ENCODE data around the gene TXLNB. TPM values are rescaled to one million over a fixed set of nuclear protein-coding genes. Genes with fewer than 3 reads are reported as not detected.

The TXLNB gene
- total RNA-seq, 1 experiment from 2014 or later: not detected

DNA sequence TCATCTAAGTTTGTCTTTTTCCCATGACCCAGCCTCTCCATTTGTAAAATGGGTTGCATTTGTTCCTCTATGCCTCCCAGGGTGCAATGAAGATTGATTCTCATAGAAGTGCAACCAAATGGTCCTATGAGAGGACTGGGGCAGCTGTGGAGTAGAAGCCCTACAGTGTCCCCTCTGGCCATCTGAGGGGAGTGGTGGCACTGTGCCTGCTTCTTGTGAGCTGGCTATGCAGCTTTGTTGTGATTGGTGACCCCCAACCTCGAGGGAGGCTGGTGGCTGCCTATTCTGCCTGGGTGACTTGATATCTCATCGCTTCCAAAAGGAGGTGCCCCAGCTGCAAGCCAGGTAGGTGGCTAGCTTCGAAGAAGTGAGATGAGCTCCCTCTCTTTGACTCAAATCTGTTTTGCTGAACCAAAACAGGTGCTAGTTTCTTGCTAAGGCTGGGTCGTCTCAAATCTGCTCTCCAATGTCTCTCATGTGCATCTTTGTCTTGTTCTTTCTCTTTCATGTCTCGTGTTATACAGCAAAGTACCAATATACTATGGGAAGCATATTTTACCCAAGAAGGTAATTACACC, 33.9 kb downstream of the TXLNB start:
- BruUV-seq (replicated peaks): no TSS peak
- POLR2A ChIA-PET: no interaction called here
- TF ChIP-seq REST (IDR thresholded peaks at IDR 0.05; ENCODE audit: insufficient read depth in 1 of 2, low read depth in 2 of 2, low read length in 1 of 2) (no peak), SIN3A (IDR thresholded peaks at IDR 0.05; ENCODE audit: borderline replicate concordance, insufficient read depth, low read depth, low read length) (no peak), POLR2AphosphoS5 (IDR thresholded peaks at IDR 0.05; ENCODE audit: low read depth, low read length) (no peak), TCF7L2 (IDR thresholded peaks at IDR 0.05; ENCODE audit: low read depth, low read length) (no peak)
- TF ChIP-seq, protein P1, sequence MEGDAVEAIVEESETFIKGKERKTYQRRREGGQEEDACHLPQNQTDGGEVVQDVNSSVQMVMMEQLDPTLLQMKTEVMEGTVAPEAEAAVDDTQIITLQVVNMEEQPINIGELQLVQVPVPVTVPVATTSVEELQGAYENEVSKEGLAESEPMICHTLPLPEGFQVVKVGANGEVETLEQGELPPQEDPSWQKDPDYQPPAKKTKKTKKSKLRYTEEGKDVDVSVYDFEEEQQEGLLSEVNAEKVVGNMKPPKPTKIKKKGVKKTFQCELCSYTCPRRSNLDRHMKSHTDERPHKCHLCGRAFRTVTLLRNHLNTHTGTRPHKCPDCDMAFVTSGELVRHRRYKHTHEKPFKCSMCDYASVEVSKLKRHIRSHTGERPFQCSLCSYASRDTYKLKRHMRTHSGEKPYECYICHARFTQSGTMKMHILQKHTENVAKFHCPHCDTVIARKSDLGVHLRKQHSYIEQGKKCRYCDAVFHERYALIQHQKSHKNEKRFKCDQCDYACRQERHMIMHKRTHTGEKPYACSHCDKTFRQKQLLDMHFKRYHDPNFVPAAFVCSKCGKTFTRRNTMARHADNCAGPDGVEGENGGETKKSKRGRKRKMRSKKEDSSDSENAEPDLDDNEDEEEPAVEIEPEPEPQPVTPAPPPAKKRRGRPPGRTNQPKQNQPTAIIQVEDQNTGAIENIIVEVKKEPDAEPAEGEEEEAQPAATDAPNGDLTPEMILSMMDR (IDR thresholded peaks at IDR 0.05): no peak
- in situ Hi-C loops (cut with HindIII; ENCODE audit: low pct_unique_long_range_greater_than_20kb, low sequenced_read_pairs) (no loop called here), intact Hi-C loops (cut with micrococcal nuclease; ENCODE audit: unreplicated experiment) (no loop called here)
- Histone ChIP-seq H3K4me1 (ENCODE audit: control insufficient read depth, insufficient read depth, low read length) (no peaks in the 10 kb centered on the region), H3K9me3 (ENCODE audit: control insufficient read depth, insufficient read depth, low read depth, low read length) (no peaks in the 10 kb centered on the region), H3K27ac (ENCODE audit: low read length) (no peak overlapping the region), H3K36me3 (ENCODE audit: control insufficient read depth, insufficient read depth, low read length) (no peaks in the 10 kb centered on the region), H3K4me3 (ENCODE audit: low read depth in 2 of 2, low read length in 2 of 2) (no peak overlapping the region), H3K27me3 (ENCODE audit: control insufficient read depth, insufficient read depth, low read length) (no peaks in the 10 kb centered on the region)
- no peak for DNase-seq (ENCODE audit: low read depth, low spot score)
- CTCF ChIA-PET: interaction anchor here (0.6 kb wide), 2 partner anchors 353 to 416 kb away, joined by 3 to 4 read pairs; no protein-coding TSS in a partner anchor
- no peak for ATAC-seq

DNA sequence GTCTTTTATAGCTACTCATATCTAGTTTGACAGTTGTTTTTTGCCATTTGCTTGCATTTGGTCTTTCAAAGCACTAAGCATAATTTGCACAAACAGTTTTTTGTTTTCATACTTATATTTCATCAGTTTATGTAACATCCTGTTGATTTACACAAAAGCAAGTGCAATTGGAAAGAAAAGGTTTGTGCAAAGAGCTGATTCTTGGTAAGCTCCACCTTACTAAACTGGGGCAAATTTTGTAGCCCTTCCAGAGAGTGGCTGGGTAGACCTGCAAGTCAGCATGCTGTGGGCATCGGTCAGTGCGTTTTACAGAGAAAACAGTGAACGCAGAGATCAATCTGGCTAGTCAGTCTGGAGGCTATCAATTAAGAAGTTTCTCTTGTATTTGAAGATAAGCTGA, 34.5 kb downstream of the TXLNB start:
- no peaks in the 10 kb centered on the region for H3K4me1 ChIP-seq (ENCODE audit: control insufficient read depth, insufficient read depth, low read length)
- in situ Hi-C loops (cut with HindIII; ENCODE audit: low pct_unique_long_range_greater_than_20kb, low sequenced_read_pairs): no loop called here
- POLR2A ChIA-PET: no interaction called here
- CTCF ChIA-PET: no interaction called here
- ATAC-seq (no peak), DNase-seq (ENCODE audit: low read depth, low spot score) (no peak)
- H3K9me3 ChIP-seq (ENCODE audit: control insufficient read depth, insufficient read depth, low read depth, low read length): no peaks in the 10 kb centered on the region
- BruUV-seq (replicated peaks): no TSS peak
- TF ChIP-seq SIN3A (IDR thresholded peaks at IDR 0.05; ENCODE audit: borderline replicate concordance, insufficient read depth, low read depth, low read length): no peak
- no peak for TF ChIP-seq POLR2AphosphoS5 (IDR thresholded peaks at IDR 0.05; ENCODE audit: low read depth, low read length)
- TF ChIP-seq, protein P1 (IDR thresholded peaks at IDR 0.05): no peak
- TF ChIP-seq TCF7L2 (IDR thresholded peaks at IDR 0.05; ENCODE audit: low read depth, low read length): no peak
- no peak for TF ChIP-seq REST (IDR thresholded peaks at IDR 0.05; ENCODE audit: insufficient read depth in 1 of 2, low read depth in 2 of 2, low read length in 1 of 2)
- no peaks in the 10 kb centered on the region for H3K36me3 ChIP-seq (ENCODE audit: control insufficient read depth, insufficient read depth, low read length)
- no peak overlapping the region for H3K27ac ChIP-seq (ENCODE audit: low read length)
- no peak overlapping the region for H3K4me3 ChIP-seq (ENCODE audit: low read depth in 2 of 2, low read length in 2 of 2)
- H3K27me3 ChIP-seq (ENCODE audit: control insufficient read depth, insufficient read depth, low read length): no peaks in the 10 kb centered on the region
- intact Hi-C loops (cut with micrococcal nuclease; ENCODE audit: unreplicated experiment): no loop called here
